Measurements from ENCODE around the gene PRKN.

PRKN gene

GRCh38 chr6:162178666-162179065 is 548.9 kb downstream of the PRKN start:
- DNase-seq (no peak), ATAC-seq (ENCODE audit: insufficient read depth, low read depth) (no peak)
- no peak overlapping the region for H3K4me2 ChIP-seq (ENCODE audit: insufficient read depth, low read length)
- no peaks in the 10 kb centered on the region for H3K27me3 ChIP-seq (ENCODE audit: insufficient read depth, low read length, poor library complexity)
- no peak overlapping the region for H2AFZ ChIP-seq (ENCODE audit: low read depth, low read length)
- no peaks in the 10 kb centered on the region for H3K9me3 ChIP-seq (ENCODE audit: insufficient read depth, low read length, severe bottlenecking)
- TF ChIP-seq EZH2 (IDR thresholded peaks at IDR 0.05; ENCODE audit: borderline replicate concordance, low read depth, low read length, severe bottlenecking), result no peak
- TF ChIP-seq CTCF (IDR thresholded peaks at IDR 0.05; ENCODE audit: borderline replicate concordance, extremely low read depth, low read length, poor library complexity, severe bottlenecking), result no peak
- no peak overlapping the region for H3K4me3 ChIP-seq (ENCODE audit: low read depth in 1 of 2, low read length in 2 of 2)
- H3K27ac ChIP-seq (ENCODE audit: low read length), result no peak overlapping the region
- H3K36me3 ChIP-seq (ENCODE audit: insufficient read depth, low read length), result no peaks in the 10 kb centered on the region
- H3K4me1 ChIP-seq (ENCODE audit: insufficient read depth, low read length), result no peaks in the 10 kb centered on the region
- H3K9ac ChIP-seq (ENCODE audit: low read depth, low read length), result no peak overlapping the region
- no peaks in the 10 kb centered on the region for H3K79me2 ChIP-seq (ENCODE audit: insufficient read depth, low read length)
- no peaks in the 10 kb centered on the region for H4K20me1 ChIP-seq (ENCODE audit: insufficient read depth, low read length)

DNA sequence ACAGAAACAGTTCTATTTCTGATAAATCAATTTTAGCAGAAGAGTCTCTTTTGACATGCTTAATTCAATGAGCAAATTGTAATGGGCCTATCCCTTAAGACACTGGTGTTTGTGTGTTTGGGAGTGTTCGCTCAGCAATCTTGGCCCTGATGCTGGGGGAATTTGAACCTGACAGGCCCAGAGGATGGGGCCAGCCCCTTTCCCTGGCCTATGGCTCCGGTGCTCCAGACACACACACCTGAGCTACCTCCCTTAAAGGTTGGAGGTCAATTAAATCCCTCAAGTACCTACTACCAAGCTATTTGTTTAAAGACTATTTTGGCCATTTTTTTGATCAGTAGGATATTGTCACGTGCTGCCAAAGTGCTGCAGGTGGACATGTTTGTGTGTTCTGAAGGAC is 549.3 kb downstream of the PRKN start:
- Histone ChIP-seq H2AFZ (ENCODE audit: low read depth, low read length) (no peak overlapping the region), H3K79me2 (ENCODE audit: insufficient read depth, low read length) (no peaks in the 10 kb centered on the region), H3K4me2 (ENCODE audit: insufficient read depth, low read length) (no peak overlapping the region), H3K9me3 (ENCODE audit: insufficient read depth, low read length, severe bottlenecking) (no peaks in the 10 kb centered on the region), H3K4me3 (ENCODE audit: low read depth in 1 of 2, low read length in 2 of 2) (no peak overlapping the region), H3K27me3 (ENCODE audit: insufficient read depth, low read length, poor library complexity) (no peaks in the 10 kb centered on the region), H3K4me1 (ENCODE audit: insufficient read depth, low read length) (no peaks in the 10 kb centered on the region), H3K9ac (ENCODE audit: low read depth, low read length) (no peak overlapping the region), H3K36me3 (ENCODE audit: insufficient read depth, low read length) (no peaks in the 10 kb centered on the region), H4K20me1 (ENCODE audit: insufficient read depth, low read length) (no peaks in the 10 kb centered on the region), H3K27ac (ENCODE audit: low read length) (no peak overlapping the region)
- DNase-seq (no peak), ATAC-seq (ENCODE audit: insufficient read depth, low read depth) (no peak)
- TF ChIP-seq EZH2 (IDR thresholded peaks at IDR 0.05; ENCODE audit: borderline replicate concordance, low read depth, low read length, severe bottlenecking) (no peak), CTCF (IDR thresholded peaks at IDR 0.05; ENCODE audit: borderline replicate concordance, extremely low read depth, low read length, poor library complexity, severe bottlenecking) (no peak)

- H3K27me3 ChIP-seq (ENCODE audit: insufficient read depth, low read length, poor library complexity), result no peaks in the 10 kb centered on the region
- no peak overlapping the region for H3K4me2 ChIP-seq (ENCODE audit: insufficient read depth, low read length)
- no peak overlapping the region for H3K9ac ChIP-seq (ENCODE audit: low read depth, low read length)
- H3K9me3 ChIP-seq (ENCODE audit: insufficient read depth, low read length, severe bottlenecking), result no peaks in the 10 kb centered on the region
- DNase-seq (no peak), ATAC-seq (ENCODE audit: insufficient read depth, low read depth) (no peak)
- no peaks in the 10 kb centered on the region for H4K20me1 ChIP-seq (ENCODE audit: insufficient read depth, low read length)
- H3K27ac ChIP-seq (ENCODE audit: low read length), result no peak overlapping the region
- no peak overlapping the region for H2AFZ ChIP-seq (ENCODE audit: low read depth, low read length)
- TF ChIP-seq EZH2 (IDR thresholded peaks at IDR 0.05; ENCODE audit: borderline replicate concordance, low read depth, low read length, severe bottlenecking), result no peak
- TF ChIP-seq CTCF (IDR thresholded peaks at IDR 0.05; ENCODE audit: borderline replicate concordance, extremely low read depth, low read length, poor library complexity, severe bottlenecking), result no peak
- H3K4me1 ChIP-seq (ENCODE audit: insufficient read depth, low read length), result no peaks in the 10 kb centered on the region
- no peaks in the 10 kb centered on the region for H3K36me3 ChIP-seq (ENCODE audit: insufficient read depth, low read length)
- H3K4me3 ChIP-seq (ENCODE audit: low read depth in 1 of 2, low read length in 2 of 2), result no peak overlapping the region
- no peaks in the 10 kb centered on the region for H3K79me2 ChIP-seq (ENCODE audit: insufficient read depth, low read length)
Observed at GRCh38 chr6:162177746-162178145, 549.8 kb downstream of the PRKN start.

GRCh38 chr6:162173466-162173865 is 554.1 kb downstream of the PRKN start:
- H2AFZ ChIP-seq (ENCODE audit: low read depth, low read length), result no peak overlapping the region
- H3K27me3 ChIP-seq (ENCODE audit: insufficient read depth, low read length, poor library complexity), result no peaks in the 10 kb centered on the region
- no peaks in the 10 kb centered on the region for H3K36me3 ChIP-seq (ENCODE audit: insufficient read depth, low read length)
- ATAC-seq (ENCODE audit: insufficient read depth, low read depth) (no peak), DNase-seq (no peak)
- TF ChIP-seq CTCF (IDR thresholded peaks at IDR 0.05; ENCODE audit: borderline replicate concordance, extremely low read depth, low read length, poor library complexity, severe bottlenecking) (no peak), EZH2 (IDR thresholded peaks at IDR 0.05; ENCODE audit: borderline replicate concordance, low read depth, low read length, severe bottlenecking) (no peak)
- no peaks in the 10 kb centered on the region for H3K9me3 ChIP-seq (ENCODE audit: insufficient read depth, low read length, severe bottlenecking)
- no peak overlapping the region for H3K4me3 ChIP-seq (ENCODE audit: low read depth in 1 of 2, low read length in 2 of 2)
- H4K20me1 ChIP-seq (ENCODE audit: insufficient read depth, low read length), result no peaks in the 10 kb centered on the region
- H3K27ac ChIP-seq (ENCODE audit: low read length), result no peak overlapping the region
- no peak overlapping the region for H3K4me2 ChIP-seq (ENCODE audit: insufficient read depth, low read length)
- no peaks in the 10 kb centered on the region for H3K4me1 ChIP-seq (ENCODE audit: insufficient read depth, low read length)
- no peak overlapping the region for H3K9ac ChIP-seq (ENCODE audit: low read depth, low read length)
- no peaks in the 10 kb centered on the region for H3K79me2 ChIP-seq (ENCODE audit: insufficient read depth, low read length)

Data from DND-41 (cell line).